ENCODE results near the gene CPED1.
A peak's percentile ranks its signal among the peaks of the same experiment; 100 is the strongest.

DNA sequence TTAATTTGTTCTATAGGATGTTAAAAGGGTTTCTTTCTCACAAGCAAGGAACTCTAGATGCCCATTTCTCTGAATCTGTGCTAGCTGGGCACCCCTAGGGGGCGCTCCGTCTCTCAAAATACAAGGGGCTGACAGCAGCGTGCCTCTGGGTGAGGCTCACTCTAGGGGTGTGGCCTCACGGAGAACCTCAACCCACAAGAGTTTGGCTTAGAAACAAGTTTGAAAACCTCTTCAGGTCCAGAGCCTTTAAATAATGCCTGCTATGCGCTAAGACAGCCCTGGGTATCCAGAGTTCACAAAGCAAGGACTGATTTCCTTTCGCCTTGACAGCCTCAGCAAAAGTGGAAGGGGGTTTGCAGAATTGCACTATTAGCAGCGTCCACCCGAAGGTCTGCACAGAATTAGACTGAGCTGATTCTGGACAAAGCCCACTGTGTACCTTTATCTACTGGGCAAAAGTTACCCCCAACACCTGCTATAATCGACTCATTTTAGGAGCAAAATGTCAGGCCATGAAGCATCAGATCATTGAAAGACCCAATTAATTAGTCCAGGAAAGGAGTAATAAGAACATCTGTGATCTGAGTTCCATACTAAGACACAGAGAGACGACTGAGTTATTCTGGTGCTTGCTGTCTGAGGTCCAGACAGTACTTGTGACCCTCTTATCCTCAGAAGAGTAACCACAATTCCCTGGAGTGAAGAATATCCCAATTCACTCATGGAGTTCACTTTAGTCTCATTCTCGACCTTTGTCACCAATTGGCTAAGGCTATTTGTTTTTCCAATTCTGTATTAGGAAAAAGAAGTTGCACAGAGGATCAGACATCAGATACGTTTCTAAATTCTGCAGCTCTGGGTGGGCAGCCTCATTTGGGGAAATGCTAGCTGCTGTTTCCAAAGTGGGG is 574 bp upstream of the CPED1 start:
- TF ChIP-seq, protein P1, sequence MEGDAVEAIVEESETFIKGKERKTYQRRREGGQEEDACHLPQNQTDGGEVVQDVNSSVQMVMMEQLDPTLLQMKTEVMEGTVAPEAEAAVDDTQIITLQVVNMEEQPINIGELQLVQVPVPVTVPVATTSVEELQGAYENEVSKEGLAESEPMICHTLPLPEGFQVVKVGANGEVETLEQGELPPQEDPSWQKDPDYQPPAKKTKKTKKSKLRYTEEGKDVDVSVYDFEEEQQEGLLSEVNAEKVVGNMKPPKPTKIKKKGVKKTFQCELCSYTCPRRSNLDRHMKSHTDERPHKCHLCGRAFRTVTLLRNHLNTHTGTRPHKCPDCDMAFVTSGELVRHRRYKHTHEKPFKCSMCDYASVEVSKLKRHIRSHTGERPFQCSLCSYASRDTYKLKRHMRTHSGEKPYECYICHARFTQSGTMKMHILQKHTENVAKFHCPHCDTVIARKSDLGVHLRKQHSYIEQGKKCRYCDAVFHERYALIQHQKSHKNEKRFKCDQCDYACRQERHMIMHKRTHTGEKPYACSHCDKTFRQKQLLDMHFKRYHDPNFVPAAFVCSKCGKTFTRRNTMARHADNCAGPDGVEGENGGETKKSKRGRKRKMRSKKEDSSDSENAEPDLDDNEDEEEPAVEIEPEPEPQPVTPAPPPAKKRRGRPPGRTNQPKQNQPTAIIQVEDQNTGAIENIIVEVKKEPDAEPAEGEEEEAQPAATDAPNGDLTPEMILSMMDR (IDR thresholded peaks at IDR 0.05) = peak; percentile 77 to 92 (median 84)
- no peak for TF ChIP-seq POLR2A (IDR thresholded peaks at IDR 0.05)
